IPS DF 6.9 (cell line): ENCODE measurements around the gene TNNT3.

ENCODE experiments used
- DNase-seq: peaks from one replicate; pipeline ENCODE4 v3.0.0-alpha.2; 2013; ENCODE audit warnings: low read depth, low spot score
- H3K27ac ChIP-seq: one replicate; pipeline ENCODE4 v1.5.1; 2013; ENCODE audit warnings: low read length, control low read depth
- H3K27me3 ChIP-seq: 2 replicates; pipeline ENCODE4 v1.6.1; 2013; ENCODE audit warnings: mild to moderate bottlenecking, low read length; ENCODE audit not compliant: control insufficient read depth, insufficient read depth
- H3K36me3 ChIP-seq: 2 replicates; pipeline ENCODE4 v1.6.1; 2013; ENCODE audit warnings: low read length; ENCODE audit not compliant: control insufficient read depth, insufficient read depth
- H3K4me1 ChIP-seq: 2 replicates; pipeline ENCODE4 v1.6.1; 2013; ENCODE audit warnings: low read length; ENCODE audit not compliant: control insufficient read depth, insufficient read depth
- H3K4me3 ChIP-seq: 2 replicates; pipeline ENCODE4 v1.5.1; 2013; ENCODE audit warnings: mild to moderate bottlenecking, low read length
- H3K9me3 ChIP-seq: 2 replicates; pipeline ENCODE4 v1.6.1; 2013; ENCODE audit warnings: low read length, inconsistent platforms; ENCODE audit not compliant: control insufficient read depth, insufficient read depth
- WGBS: extraction: QIAGEN DNeasy Blood & Tissue Kit; methylation state at CpG from one replicate; pipeline ENCODE4 v1.1.7; 2013; ENCODE audit warnings: mixed read lengths, missing lambda C conversion rate; ENCODE audit not compliant: insufficient read length, insufficient coverage; 5-methylcytosine and 5-hydroxymethylcytosine counted together

Gene TNNT3

GRCh38 chr11:1987024-1987423 lies 67.5 kb downstream of the TNNT3 start:
- no peaks in the 10 kb centered on the region for H3K36me3 ChIP-seq
- H3K4me1 ChIP-seq = no peaks in the 10 kb centered on the region
- no peak overlapping the region for H3K27ac ChIP-seq
- no peak overlapping the region for H3K4me3 ChIP-seq
- H3K9me3 ChIP-seq = no peaks in the 10 kb centered on the region
- no CpG with 5 or more reads among the region's 6 CpGs for WGBS
- H3K27me3 ChIP-seq = no peaks in the 10 kb centered on the region
- DNase-seq = no peak

- no peaks in the 10 kb centered on the region for H3K36me3 ChIP-seq
- no peak overlapping the region for H3K4me3 ChIP-seq
- DNase-seq = no peak
- H3K4me1 ChIP-seq = no peaks in the 10 kb centered on the region
- WGBS = no CpG with 5 or more reads among the region's 11 CpGs
- H3K27me3 ChIP-seq = no peaks in the 10 kb centered on the region
- no peak overlapping the region for H3K27ac ChIP-seq
- no peaks in the 10 kb centered on the region for H3K9me3 ChIP-seq
These were observed 68.7 kb downstream of the TNNT3 start for GRCh38 chr11:1988174-1988573.
